HepG2 (cell line): Measurements from ENCODE around the gene DENND11. TPM values are rescaled to one million over a fixed set of nuclear protein-coding genes. Genes with fewer than 3 reads are reported as not detected.
A peak's percentile ranks its signal among the peaks of the same experiment; 100 is the strongest.

ENCODE experiments used
- ATAC-seq: fragments of 200-7000 bp; cut with Tn5 transposase; 3 replicates; pipeline ENCODE4 v1.9.1; 2020; ENCODE audit warnings: mild to moderate bottlenecking, moderate library complexity
- BruUV-seq: library from RNA; stranded (reverse); fragments of 400-500 nt; replicated peaks from 2 replicates; lab custom pipeline; 2021; lab: Mats Ljungman, UMichigan
- CTCF ChIA-PET: fragments of 300-600 bp; formaldehyde crosslinking; extraction: SDS; loops from one replicate; lab custom pipeline; 2021; ENCODE audit warnings: low total read pairs, inconsistent platforms, low intra/inter-chr PET ratio; lab: Yijun Ruan, JAX
- POLR2A ChIA-PET: fragments of 350-600 bp; sonication (Branson Sonifier 250); formaldehyde crosslinking; loops from one replicate; lab custom pipeline; 2020; ENCODE audit warnings: antibody characterized with exemption, inconsistent platforms; lab: Yijun Ruan, JAX
- DNase-seq: peaks from one replicate; pipeline ENCODE4 v3.0.0-alpha.2; 2015; ENCODE audit warnings: low spot score
- FAIRE-seq: peaks from 3 replicates; lab custom pipeline; 2011; peaks lifted over from hg19 to GRCh38; lab: Jason Lieb, UNC
- H2AFZ ChIP-seq: one replicate; pipeline ENCODE4 v1.6.1; 2011; ENCODE audit warnings: low read length, inconsistent platforms
- H3K27ac ChIP-seq: fragments of 300-600 bp; 3 replicates; pipeline ENCODE4 v1.8.0; 2011; ENCODE audit warnings: mixed run types, mild to moderate bottlenecking, mixed read lengths, low read length, inconsistent platforms; ENCODE audit not compliant: insufficient read depth; ENCODE audit errors: extremely low read length
- H3K27me3 ChIP-seq, 2 experiments: fragments of 200-600 bp in 1 of 2; 2 replicates in 1 of 2; 3 replicates in 1 of 2; pipeline versions ENCODE4 v1.6.0 to v1.8.0; 2011; ENCODE audit warnings: low read length in 2 of 2, mild to moderate bottlenecking in 2 of 2, moderate library complexity in 2 of 2, inconsistent platforms in 1 of 2; ENCODE audit not compliant: insufficient read depth in 2 of 2, control insufficient read depth in 1 of 2
- H3K36me3 ChIP-seq, 2 experiments: fragments of 200-600 bp in 1 of 2; replicated peaks in 1 of 2; 2 replicates in 1 of 2; 3 replicates in 1 of 2; pipeline versions ENCODE4 v1.5.1 to v1.8.0; 2011; ENCODE audit warnings: low read length in 2 of 2, inconsistent platforms in 1 of 2; ENCODE audit not compliant: insufficient read depth in 2 of 2, control insufficient read depth in 1 of 2
- H3K4me1 ChIP-seq: 2 replicates; pipeline ENCODE4 v1.5.1; 2012; ENCODE audit warnings: low read length, inconsistent platforms; ENCODE audit not compliant: insufficient read depth
- H3K4me2 ChIP-seq: 2 replicates; pipeline ENCODE4 v1.6.0; 2011; ENCODE audit warnings: low read depth, low read length, inconsistent platforms
- H3K4me3 ChIP-seq, 3 experiments: fragments of 200-600 bp in 1 of 3; sonication (generic), shearing (Covaris generic) in 1 of 3; replicated peaks in 1 of 3; 2 replicates each; pipeline ENCODE4 v1.5.1; 2011 to 2016; ENCODE audit warnings: low read length in 3 of 3, inconsistent platforms in 2 of 3, low read depth in 2 of 3, mild to moderate bottlenecking in 2 of 3, control low read depth in 1 of 3, mixed read lengths in 1 of 3; ENCODE audit not compliant: insufficient read depth in 1 of 3
- H3K79me2 ChIP-seq: one replicate; pipeline ENCODE4 v1.6.1; 2011; ENCODE audit warnings: low read length, inconsistent platforms; ENCODE audit not compliant: insufficient read depth
- H3K9ac ChIP-seq: 2 replicates; pipeline ENCODE4 v1.6.0; 2011; ENCODE audit warnings: mild to moderate bottlenecking, low read depth, low read length, inconsistent platforms; ENCODE audit not compliant: insufficient read depth
- H3K9me3 ChIP-seq: 2 replicates; pipeline ENCODE4 v1.5.1; 2012; ENCODE audit warnings: mild to moderate bottlenecking, low read length
- H4K20me1 ChIP-seq: 2 replicates; pipeline ENCODE4 v1.6.0; 2011; ENCODE audit warnings: inconsistent platforms, mild to moderate bottlenecking, low read length, moderate library complexity; ENCODE audit not compliant: insufficient read depth
- ELF1 ChIP-seq: sonication (generic); formaldehyde crosslinking; IDR thresholded peaks from 2 replicates; pipeline ENCODE4 v1.4.0; 2020; ENCODE audit warnings: missing genetic modification reagents
- HES4 ChIP-seq: sonication (generic); formaldehyde crosslinking; IDR thresholded peaks from 2 replicates; pipeline ENCODE4 v1.9.0; 2021; ENCODE audit warnings: mild to moderate bottlenecking, missing genetic modification reagents, borderline replicate concordance
- HMG20B ChIP-seq: conservative IDR thresholded peaks from 2 replicates; pipeline ENCODE4 v1.6.1; 2016; ENCODE audit warnings: missing genetic modification reagents, missing compliant biosample characterization
- JDP2 ChIP-seq: sonication (generic); formaldehyde crosslinking; IDR thresholded peaks from 2 replicates; pipeline ENCODE4 v1.8.1; 2022; ENCODE audit warnings: missing genetic modification reagents, borderline replicate concordance
- KDM5B ChIP-seq: sonication (generic); formaldehyde crosslinking; IDR thresholded peaks from 2 replicates; pipeline ENCODE4 v1.4.0; 2020; ENCODE audit warnings: missing genetic modification reagents, mild to moderate bottlenecking, borderline replicate concordance
- KLF13 ChIP-seq: sonication (generic); formaldehyde crosslinking; IDR thresholded peaks from 2 replicates; pipeline ENCODE4 v1.4.0; 2020; ENCODE audit warnings: mild to moderate bottlenecking, missing genetic modification reagents
- MLLT10 ChIP-seq: sonication (generic); formaldehyde crosslinking; IDR thresholded peaks from 2 replicates; pipeline ENCODE4 v1.4.0; 2020; ENCODE audit warnings: missing genetic modification reagents
- PTBP1 ChIP-seq: fragments of 200-400 bp; formaldehyde crosslinking; IDR thresholded peaks from 2 replicates; pipeline ENCODE4 v1.6.1; 2018; ENCODE audit warnings: low read length, low read depth; ENCODE audit not compliant: poor library complexity, severe bottlenecking
- ZBTB42 ChIP-seq: sonication (generic); formaldehyde crosslinking; IDR thresholded peaks from 2 replicates; pipeline ENCODE4 v1.5.0; 2020; ENCODE audit warnings: mild to moderate bottlenecking, missing genetic modification reagents
- ZKSCAN1 ChIP-seq: fragments of 150-350 bp; IDR thresholded peaks from 2 replicates; pipeline ENCODE4 v1.6.1; 2014; ENCODE audit warnings: low read length
- ZNF180 ChIP-seq: sonication (generic); formaldehyde crosslinking; IDR thresholded peaks from 2 replicates; pipeline ENCODE4 v1.4.0; 2020; ENCODE audit warnings: low read depth, missing genetic modification reagents, borderline replicate concordance
- ZNF30 ChIP-seq: sonication (generic); formaldehyde crosslinking; IDR thresholded peaks from 2 replicates; pipeline ENCODE4 v1.5.0; 2020; ENCODE audit warnings: mild to moderate bottlenecking, missing genetic modification reagents
- ZNF326 ChIP-seq: sonication (generic); formaldehyde crosslinking; IDR thresholded peaks from 2 replicates; pipeline ENCODE4 v1.4.0; 2020; ENCODE audit warnings: missing genetic modification reagents, borderline replicate concordance
- ZNF34 ChIP-seq: sonication (generic); formaldehyde crosslinking; IDR thresholded peaks from 2 replicates; pipeline ENCODE4 v1.4.0; 2020; ENCODE audit warnings: mild to moderate bottlenecking, missing genetic modification reagents, borderline replicate concordance
- ZNF761 ChIP-seq: sonication (generic); formaldehyde crosslinking; conservative IDR thresholded peaks from 2 replicates; pipeline ENCODE4 v1.4.0; 2020; ENCODE audit warnings: mild to moderate bottlenecking, missing genetic modification reagents
- WGBS: methylation state at CpG from one replicate; pipeline ENCODE4 v1.1.6; 2017; ENCODE audit warnings: low lambda C conversion rate; 5-methylcytosine and 5-hydroxymethylcytosine counted together
- in situ Hi-C: cut with HindIII; loops from 2 replicates; pipeline ENCODE4 v1.10.0; 2017; ENCODE audit warnings: low pct_unique_long_range_greater_than_20kb; ENCODE audit not compliant: extremely low pct_ligation_motif_present
- intact Hi-C: fragments of 100-400 bp; cut with micrococcal nuclease; formaldehyde crosslinking; loops from one replicate; pipeline ENCODE4 v1.10.0; 2022; ENCODE audit not compliant: unreplicated experiment
- polyA plus RNA-seq, 8 experiments: library from polyadenylated mRNA; depleted of rRNA in 3 of 8; stranded (reverse) in 7 of 8; unstranded in 1 of 8; fragments of >200 nt; fragmentation: Illumina TruSeq in 4 of 8; extraction: Trizol in 4 of 8; gene quantifications; 2 replicates each; pipeline versions ENCODE4 v1.2.1 to v1.2.3, GENCODE V29; 2011 to 2016; ENCODE audit warnings: low read depth in 4 of 8, missing spikeins in 1 of 8, mixed read lengths in 1 of 8; ENCODE audit not compliant: insufficient read depth in 1 of 8
- total RNA-seq, 5 experiments: library from RNA; depleted of rRNA; stranded (reverse); fragments of >200 nt; fragmentation: Illumina TruSeq; extraction: Trizol; gene quantifications; 2 replicates each; pipeline ENCODE4 v1.2.3, GENCODE V29; 2016; ENCODE audit warnings: low read depth in 1 of 5
- TF ChIP-seq, protein P1 (sequence below): fragments of 450-650 bp; IDR thresholded peaks from 2 replicates; pipeline ENCODE4 v1.6.1; 2017; ENCODE audit warnings: mild to moderate bottlenecking
- TF ChIP-seq, protein P2 (sequence below): sonication (generic); formaldehyde crosslinking; IDR thresholded peaks from 2 replicates; pipeline ENCODE4 v1.5.1; 2020; ENCODE audit warnings: missing genetic modification reagents, mild to moderate bottlenecking, borderline replicate concordance
- TF ChIP-seq, protein P3 (sequence below): sonication (generic); formaldehyde crosslinking; IDR thresholded peaks from 2 replicates; pipeline ENCODE4 v1.8.1; 2023; ENCODE audit warnings: mild to moderate bottlenecking, missing genetic modification reagents

The DENND11 gene
- total and polyA plus RNA-seq, 2 of the 13 experiments (the other 11 are each of a cell fraction or from before 2014, with no cell fraction given) = 7.1 to 10.5 TPM

DNA sequence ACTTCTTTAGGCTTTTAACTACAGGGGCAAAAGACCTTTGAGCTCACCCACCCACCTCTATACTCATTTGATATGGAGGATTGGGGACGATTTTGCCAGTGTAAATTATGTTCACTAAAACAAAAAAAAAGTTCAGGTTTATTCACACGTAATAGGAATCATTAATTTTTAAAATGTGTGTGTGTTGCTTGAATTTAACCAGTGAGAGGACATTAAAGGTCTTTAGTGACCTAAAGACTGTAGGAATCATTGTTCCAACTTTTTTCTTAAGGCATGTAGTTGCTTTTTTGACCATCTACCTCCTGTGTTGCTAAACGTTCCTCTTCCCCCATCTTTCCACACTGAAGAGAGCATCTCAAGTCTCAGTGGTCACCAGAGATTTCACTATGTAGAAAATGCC is 37.3 kb upstream of the DENND11 start (continued):
- TF ChIP-seq, protein P1, sequence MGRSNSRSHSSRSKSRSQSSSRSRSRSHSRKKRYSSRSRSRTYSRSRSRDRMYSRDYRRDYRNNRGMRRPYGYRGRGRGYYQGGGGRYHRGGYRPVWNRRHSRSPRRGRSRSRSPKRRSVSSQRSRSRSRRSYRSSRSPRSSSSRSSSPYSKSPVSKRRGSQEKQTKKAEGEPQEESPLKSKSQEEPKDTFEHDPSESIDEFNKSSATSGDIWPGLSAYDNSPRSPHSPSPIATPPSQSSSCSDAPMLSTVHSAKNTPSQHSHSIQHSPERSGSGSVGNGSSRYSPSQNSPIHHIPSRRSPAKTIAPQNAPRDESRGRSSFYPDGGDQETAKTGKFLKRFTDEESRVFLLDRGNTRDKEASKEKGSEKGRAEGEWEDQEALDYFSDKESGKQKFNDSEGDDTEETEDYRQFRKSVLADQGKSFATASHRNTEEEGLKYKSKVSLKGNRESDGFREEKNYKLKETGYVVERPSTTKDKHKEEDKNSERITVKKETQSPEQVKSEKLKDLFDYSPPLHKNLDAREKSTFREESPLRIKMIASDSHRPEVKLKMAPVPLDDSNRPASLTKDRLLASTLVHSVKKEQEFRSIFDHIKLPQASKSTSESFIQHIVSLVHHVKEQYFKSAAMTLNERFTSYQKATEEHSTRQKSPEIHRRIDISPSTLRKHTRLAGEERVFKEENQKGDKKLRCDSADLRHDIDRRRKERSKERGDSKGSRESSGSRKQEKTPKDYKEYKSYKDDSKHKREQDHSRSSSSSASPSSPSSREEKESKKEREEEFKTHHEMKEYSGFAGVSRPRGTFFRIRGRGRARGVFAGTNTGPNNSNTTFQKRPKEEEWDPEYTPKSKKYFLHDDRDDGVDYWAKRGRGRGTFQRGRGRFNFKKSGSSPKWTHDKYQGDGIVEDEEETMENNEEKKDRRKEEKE = no peak
- TF ChIP-seq MLLT10 (CRISPR knock-in tag) = no peak
- TF ChIP-seq ELF1 (CRISPR knock-in tag) = no peak
- TF ChIP-seq, protein P2, sequence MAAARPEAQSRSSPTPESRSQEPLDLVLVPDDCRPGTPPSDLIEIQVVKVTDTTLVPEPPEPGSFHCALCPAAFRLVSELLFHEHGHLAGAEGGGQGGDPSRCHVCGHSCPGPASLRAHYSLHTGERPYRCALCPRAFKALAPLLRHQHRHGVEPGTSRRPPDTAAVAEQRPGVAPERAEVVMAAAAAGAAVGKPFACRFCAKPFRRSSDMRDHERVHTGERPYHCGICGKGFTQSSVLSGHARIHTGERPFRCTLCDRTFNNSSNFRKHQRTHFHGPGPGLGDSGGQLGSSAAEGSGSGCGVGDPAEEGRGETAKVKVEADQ (CRISPR knock-in tag) = no peak
- TF ChIP-seq PTBP1 = no peak
- TF ChIP-seq ZKSCAN1 = no peak

DNA sequence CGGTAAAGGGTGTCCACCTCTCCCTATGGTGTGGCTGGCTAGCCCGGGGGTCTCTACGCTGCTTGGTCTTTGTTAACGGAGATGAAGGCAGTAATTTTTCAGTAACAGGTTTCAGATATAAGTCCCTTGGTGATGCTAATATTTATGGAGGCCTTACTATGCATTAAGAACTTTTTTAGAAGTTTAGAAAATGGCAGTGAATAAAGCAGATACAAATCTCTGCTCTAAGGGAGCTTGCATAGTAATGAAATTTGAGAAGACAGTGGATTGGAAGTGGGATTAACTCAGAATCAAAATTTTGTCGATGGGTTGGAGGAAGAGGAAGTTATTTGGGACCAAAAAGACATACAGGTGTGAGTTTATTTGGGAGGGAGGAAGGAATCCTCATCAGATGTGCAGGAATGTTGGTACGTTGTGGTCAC is 36.6 kb upstream of the DENND11 start:
- ChIA-PET CTCF (interaction anchor here (2.5 kb wide), 1 partner anchor 84 kb away, joined by 16 read pairs; no protein-coding TSS in a partner anchor), POLR2A (interaction anchor here (0.8 to 2.1 kb wide), 6 partner anchors 23 to 724 kb away, joined by 3 to 18 read pairs (median 6); partner anchors contain the start of genes AGK, DENND11 and MRPS33)
- TF ChIP-seq HMG20B (CRISPR knock-in tag) (no peak), ZNF326 (CRISPR knock-in tag) (no peak), KLF13 (CRISPR knock-in tag) (no peak), ZNF761 (no peak), ZNF30 (CRISPR knock-in tag) (no peak), ZBTB42 (CRISPR knock-in tag) (no peak), ZNF34 (CRISPR knock-in tag) (no peak), JDP2 (CRISPR knock-in tag) (no peak), ZNF180 (CRISPR knock-in tag) (no peak), KDM5B (CRISPR knock-in tag) (no peak), HES4 (no peak)
- TF ChIP-seq, protein P3, sequence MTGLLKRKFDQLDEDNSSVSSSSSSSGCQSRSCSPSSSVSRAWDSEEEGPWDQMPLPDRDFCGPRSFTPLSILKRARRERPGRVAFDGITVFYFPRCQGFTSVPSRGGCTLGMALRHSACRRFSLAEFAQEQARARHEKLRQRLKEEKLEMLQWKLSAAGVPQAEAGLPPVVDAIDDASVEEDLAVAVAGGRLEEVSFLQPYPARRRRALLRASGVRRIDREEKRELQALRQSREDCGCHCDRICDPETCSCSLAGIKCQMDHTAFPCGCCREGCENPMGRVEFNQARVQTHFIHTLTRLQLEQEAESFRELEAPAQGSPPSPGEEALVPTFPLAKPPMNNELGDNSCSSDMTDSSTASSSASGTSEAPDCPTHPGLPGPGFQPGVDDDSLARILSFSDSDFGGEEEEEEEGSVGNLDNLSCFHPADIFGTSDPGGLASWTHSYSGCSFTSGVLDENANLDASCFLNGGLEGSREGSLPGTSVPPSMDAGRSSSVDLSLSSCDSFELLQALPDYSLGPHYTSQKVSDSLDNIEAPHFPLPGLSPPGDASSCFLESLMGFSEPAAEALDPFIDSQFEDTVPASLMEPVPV (CRISPR knock-in tag) = 0 out of 2 replicates have a peak, but pooled peaks have one; percentile 6

More for the DNA sequence above, 36.6 kb upstream of the DENND11 start:
- peak overlapping the region; percentile 84 to 93 (median 85) for H3K4me3 ChIP-seq
- H3K9me3 ChIP-seq = no peaks in the 10 kb centered on the region
- H3K36me3 ChIP-seq = peaks cover 10 to 31% of the 10 kb centered on the region in 2 experiments
- no peaks in the 10 kb centered on the region for H4K20me1 ChIP-seq
- ATAC-seq = peak; percentile 82
- peaks cover 32% of the 10 kb centered on the region for H3K79me2 ChIP-seq
- peak overlapping the region; percentile 61 for H2AFZ ChIP-seq
- in situ Hi-C loops = loop anchor here (10.0 kb wide), 1 partner anchor 84 kb away; no protein-coding TSS in a partner anchor
- DNase-seq = no peak
- intact Hi-C loops = loop anchor here (1.0 to 2.0 kb wide), 3 partner anchors 42 to 187 kb away; partner anchors contain the start of gene AGK
- FAIRE-seq = no peak
- no peaks in the 10 kb centered on the region; a peak in 1 of 5 replicates for H3K27me3 ChIP-seq
- BruUV-seq = TSS peak; percentile 80
- H3K9ac ChIP-seq = peak overlapping the region; percentile 82
- peaks cover 29% of the 10 kb centered on the region for H3K4me1 ChIP-seq
- peak overlapping the region; percentile 81 for H3K27ac ChIP-seq
- H3K4me2 ChIP-seq = peak overlapping the region; percentile 85
- 0% methylated on average over 6 of the region's 6 CpGs for WGBS
